ENCODE data around the gene GLIPR1L2. TPM values are rescaled to one million over a fixed set of nuclear protein-coding genes. Genes with fewer than 3 reads are reported as not detected.

GLIPR1L2 gene
- total and polyA plus RNA-seq, 2 of the 8 experiments (the other 6 are each of a cell fraction or from before 2014, with no cell fraction given) = 0.09 TPM; not detected in 1

GRCh38 chr12:75428767-75429166 lies 37.9 kb downstream of the GLIPR1L2 start (continued):
- TF ChIP-seq TAF7 (optimal IDR thresholded peaks at IDR 0.05; ENCODE audit: borderline replicate concordance, low read depth, low read length) = no peak
- TF ChIP-seq EGR1 (IDR thresholded peaks at IDR 0.05; ENCODE audit: borderline replicate concordance, low read depth, low read length) = no peak
- no peak for TF ChIP-seq FOSL1 (IDR thresholded peaks at IDR 0.05; ENCODE audit: insufficient read depth, low read depth, low read length)
- TF ChIP-seq NANOG (IDR thresholded peaks at IDR 0.05; ENCODE audit: insufficient read depth, low read depth, low read length, poor library complexity, severe bottlenecking) = no peak

All from H1 (cell line).